GM18951 (cell line): Measurements from ENCODE around the gene CCNJL.

Source experiments
- POLR2A ChIP-seq: IDR thresholded peaks from 4 replicates; pipeline ENCODE4 v1.6.1; 2011; ENCODE audit warnings: mild to moderate bottlenecking; ENCODE audit not compliant: insufficient read length, insufficient read depth; ENCODE audit errors: extremely low read depth
- in situ Hi-C: fragments of 300-500 bp; cut with MboI; formaldehyde crosslinking; loops from one replicate; pipeline ENCODE4 v1.12.0; 2022; ENCODE audit warnings: low sequenced_read_pairs, mixed read lengths, inconsistent platforms; ENCODE audit not compliant: unreplicated experiment

The CCNJL gene

DNA sequence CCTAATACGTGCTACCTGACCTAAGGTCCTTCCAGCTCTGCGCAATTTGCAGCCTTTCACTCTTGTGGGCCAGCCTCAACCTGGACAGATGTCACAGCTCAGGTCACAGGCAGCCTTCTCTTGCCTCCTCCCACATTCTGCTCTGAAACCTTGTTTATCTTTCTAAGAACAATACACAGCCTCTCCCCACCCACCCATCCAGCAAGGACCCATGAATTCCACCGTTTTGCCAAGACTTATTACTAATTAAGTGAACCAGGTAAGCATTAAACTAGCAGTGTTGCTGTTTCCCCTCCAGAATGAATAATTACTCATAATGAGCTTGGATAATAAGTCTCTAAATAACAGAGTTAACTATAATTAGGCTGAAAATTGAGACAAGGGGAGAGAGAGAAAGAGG lies 72.0 kb downstream of the CCNJL start:
- in situ Hi-C loops: no loop called here

DNA sequence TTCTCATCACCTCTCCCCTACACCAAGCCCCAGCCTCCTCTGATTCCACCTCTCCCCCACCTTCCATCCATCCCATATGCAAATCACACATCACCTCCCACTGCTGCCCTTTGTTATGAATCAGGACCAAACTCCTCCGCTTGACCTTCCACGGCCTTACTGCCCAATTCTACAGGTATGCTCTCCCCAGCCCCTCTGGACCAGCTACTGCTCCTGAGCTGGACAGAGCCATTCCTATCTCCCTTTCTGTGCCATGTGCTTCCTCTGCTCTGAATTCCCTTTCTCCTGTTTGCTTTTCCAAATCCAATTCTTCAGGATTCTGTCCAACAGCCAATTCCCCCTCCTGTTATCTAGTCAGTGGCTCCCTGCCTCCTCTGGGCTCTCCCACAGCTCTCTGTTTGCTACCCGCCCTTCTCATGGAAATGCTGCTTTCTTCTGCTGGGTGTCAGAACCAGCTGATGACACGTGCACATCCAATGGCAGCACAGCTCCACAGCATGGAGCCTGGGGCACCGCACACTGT lies 74.7 kb downstream of the CCNJL start:
- in situ Hi-C loops: no loop called here
- no peak for TF ChIP-seq POLR2A

More for the DNA sequence above, 72.0 kb downstream of the CCNJL start:
- TF ChIP-seq POLR2A: no peak

DNA sequence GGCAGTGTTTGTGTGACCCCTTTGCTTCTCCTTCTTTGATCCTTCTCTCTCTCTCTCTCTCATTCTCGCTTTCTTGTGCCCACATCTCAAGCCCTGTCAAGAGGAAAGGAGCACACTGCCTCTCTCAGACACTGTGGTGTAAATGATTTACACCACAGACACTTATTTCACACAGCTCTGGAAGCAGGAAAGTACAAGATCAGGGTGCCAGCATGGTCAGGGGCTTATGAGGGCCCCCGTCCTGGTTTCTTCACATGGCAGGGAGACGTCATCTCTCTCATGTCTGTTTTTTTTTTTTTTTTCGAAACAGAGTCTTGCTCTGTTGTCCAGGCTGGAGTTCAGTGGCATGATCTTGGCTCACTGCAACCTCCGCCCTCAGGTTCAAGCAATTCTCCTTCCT lies 76.6 kb downstream of the CCNJL start:
- in situ Hi-C loops: no loop called here

DNA sequence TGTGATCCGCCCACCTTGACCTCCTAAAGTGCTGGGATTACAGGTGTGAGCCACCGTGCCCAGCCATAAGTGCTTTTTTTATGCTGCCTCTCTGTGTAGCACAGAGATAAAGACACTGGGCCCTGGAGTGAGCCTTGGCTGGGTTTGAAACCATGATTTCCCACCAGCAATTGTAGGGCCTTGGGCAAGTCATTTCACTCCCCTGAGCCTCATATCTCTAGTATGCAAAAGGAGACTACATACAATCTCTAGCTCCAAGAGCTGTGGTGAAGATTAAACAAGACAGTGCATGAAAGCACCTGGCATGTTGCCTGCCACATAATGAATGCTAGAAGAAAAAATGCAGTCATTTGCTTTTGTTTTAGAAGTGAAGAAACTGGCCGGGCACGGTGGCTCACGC lies 79.1 kb downstream of the CCNJL start:
- in situ Hi-C loops: no loop called here
- TF ChIP-seq POLR2A: no peak

More for the DNA sequence above, 76.6 kb downstream of the CCNJL start:
- no peak for TF ChIP-seq POLR2A

DNA sequence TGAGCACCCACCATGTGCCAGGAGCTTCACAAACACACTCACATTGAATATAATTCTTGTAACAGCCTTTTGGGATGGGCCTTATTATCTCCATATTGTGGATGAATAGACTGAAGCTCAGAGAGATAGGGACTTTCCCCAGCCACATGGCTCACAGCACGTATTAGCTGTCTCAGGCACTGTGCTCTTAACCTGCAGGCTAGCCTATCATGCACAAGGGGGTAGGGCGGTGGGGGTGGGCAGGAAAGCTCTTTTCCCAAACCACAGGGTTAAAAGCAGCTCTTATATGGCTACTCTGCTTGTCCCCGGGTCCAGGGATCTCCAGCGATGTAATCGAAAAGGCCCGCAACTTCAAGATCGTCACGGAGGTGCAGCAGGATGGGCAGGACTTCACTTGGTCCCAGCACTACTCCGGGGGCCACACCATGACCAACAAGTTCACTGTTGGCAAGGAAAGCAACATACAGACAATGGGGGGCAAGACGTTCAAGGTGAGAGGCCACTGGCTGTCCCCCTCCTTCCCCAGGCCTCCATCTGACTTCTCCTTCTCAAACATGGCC lies 80.5 kb downstream of the CCNJL start:
- TF ChIP-seq POLR2A: no peak
- in situ Hi-C loops: no loop called here

DNA sequence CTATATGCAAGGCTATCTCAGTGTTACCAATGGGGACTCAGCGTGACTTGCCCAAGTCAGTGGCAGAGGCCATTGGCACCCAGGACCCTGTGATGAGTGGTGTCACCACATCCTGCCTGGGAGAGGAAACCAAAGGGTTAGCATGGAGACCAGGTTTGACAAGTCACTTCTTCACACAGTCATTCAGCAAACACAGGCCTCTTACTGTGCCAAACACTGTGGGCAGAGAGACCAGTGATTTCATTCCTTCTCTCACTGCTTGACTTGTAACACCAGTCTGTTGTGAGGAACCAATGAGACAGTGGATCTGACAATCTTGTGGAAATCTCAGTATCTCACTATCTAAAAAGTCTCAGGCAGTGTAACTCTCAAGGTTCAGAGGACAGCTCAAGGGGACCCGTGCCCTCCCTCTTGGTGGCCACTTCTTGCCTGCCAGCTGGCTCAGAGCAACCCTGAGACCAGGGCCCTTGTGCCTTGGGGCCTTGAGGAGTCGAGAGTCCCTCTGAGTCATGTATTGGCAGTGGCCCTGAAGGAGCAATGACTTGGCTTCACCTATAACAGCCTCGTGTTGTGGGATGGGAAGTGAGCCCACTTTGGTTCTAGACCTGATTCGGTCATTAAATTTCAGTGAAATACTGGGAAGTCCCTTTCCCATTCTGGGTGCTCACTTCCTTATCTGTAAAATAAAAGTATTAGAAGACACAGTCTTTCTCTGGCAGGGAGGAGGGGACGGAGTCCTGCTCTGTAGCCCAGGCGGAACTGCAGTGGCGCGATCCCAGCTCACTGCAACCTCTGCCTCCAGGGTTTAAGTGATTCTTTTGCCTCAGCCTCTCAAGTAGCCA lies 81.5 kb downstream of the CCNJL start:
- in situ Hi-C loops: no loop called here
- no peak for TF ChIP-seq POLR2A

DNA sequence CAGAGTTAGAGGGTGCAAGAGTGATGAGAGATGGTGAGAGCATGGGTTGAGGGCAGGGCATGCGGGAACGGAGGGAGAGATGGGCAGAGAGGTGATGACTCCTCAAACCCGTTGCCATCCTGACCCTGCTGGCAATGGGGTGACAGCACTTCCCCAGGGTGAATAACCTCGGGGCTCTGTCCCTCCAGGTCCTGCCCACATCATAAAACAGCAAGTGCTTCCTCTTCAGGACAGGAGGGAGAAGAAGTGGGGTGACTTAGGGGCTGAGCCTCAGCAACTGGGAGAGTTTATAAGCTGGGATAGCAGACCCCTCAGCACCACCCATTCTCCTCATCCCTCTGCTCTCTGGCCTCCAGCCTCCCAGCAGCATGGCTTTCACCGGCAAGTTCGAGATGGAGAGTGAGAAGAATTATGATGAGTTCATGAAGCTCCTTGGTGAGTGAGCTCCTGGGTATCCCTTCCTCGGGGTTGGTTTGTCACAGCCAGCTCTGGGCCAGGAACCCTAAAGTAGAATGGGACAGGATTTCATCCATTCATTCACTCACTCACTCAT lies 83.1 kb downstream of the CCNJL start, which contains the start of gene FABP6:
Gene FABP6, plus strand, starts transcription at position 317 of the 553 bp plus-strand sequence. Its CDS starts 52 bp downstream, at position 369.
- no peak for TF ChIP-seq POLR2A
- in situ Hi-C loops: no loop called here

DNA sequence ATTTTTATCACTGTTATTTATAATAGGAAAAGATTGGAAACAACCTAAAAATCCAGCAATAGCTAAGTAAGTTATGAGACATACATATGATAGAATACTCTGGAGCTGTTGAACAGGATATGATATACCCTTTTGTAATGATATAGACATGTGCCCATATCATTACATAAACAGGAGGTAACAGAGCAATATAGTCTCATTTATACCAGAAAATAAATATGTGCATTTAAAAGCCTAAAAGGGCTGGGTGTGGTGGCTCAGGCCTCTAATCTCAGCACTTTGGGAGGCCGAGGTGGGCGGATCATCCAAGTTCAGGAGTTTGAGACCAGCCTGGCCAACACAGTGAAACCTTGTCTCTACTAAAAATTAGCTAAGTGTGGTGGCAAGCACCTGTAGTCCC lies 85.4 kb downstream of the CCNJL start:
- TF ChIP-seq POLR2A: no peak
- in situ Hi-C loops: no loop called here

DNA sequence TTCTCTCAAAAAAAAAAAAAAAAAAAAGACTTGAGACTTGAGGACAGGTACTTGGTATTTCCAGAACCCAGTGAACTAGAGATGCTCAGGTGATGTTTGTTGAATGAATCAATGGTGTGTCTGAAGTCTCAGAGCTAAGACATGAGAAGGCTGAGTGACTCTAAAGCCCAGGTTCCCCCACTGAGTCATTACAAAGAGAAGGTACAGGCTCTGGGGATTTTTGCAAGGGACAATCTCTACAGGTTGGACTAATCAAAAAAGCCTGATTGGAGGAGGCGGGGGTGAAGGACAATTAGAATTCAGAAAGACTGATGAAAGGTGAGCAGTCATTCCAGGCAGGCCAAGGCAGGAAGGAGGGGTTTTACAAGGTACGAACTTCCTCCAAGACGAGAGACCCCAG lies 91.3 kb downstream of the CCNJL start:
- in situ Hi-C loops: no loop called here
- TF ChIP-seq POLR2A: no peak

DNA sequence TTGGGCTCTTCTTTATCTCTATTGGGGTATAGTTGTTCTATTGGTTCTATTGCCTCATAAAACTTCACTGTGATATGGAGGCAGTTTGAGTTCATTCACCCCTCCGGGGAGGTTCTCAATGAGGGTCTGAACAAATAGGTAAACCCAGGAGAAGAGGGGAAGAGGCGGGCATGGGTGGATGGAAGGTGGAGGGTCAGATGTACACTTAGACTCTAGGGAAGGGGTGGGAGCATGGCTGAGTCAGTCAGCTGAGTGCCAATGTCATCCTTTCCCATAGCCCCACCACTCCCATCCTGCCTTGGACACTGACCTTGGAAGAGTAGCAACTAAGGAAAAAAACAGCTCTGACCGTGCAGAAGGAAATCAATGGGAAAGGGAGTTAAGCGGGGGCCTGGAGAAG lies 93.0 kb downstream of the CCNJL start:
- no peak for TF ChIP-seq POLR2A
- in situ Hi-C loops: no loop called here

DNA sequence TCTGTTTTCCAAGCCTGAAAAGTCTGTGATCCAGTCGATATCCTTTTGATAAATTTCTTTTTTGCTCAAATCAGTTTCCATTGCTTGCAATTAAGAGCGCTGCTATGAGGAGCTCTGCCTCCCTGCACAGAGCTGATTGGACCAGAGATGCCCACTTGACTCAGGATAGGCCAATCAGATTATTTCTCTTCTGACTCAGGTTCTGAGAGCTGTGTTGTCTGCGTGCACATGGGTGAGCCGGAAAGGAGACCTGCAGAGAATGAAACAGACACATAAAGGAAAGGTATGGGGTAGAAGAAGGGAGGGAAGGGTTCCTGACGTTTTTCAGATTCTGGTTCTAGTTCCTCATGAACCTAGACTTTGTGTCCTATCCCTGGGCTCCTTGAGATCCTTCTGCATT lies 98.8 kb downstream of the CCNJL start:
- in situ Hi-C loops: no loop called here
- TF ChIP-seq POLR2A: no peak

DNA sequence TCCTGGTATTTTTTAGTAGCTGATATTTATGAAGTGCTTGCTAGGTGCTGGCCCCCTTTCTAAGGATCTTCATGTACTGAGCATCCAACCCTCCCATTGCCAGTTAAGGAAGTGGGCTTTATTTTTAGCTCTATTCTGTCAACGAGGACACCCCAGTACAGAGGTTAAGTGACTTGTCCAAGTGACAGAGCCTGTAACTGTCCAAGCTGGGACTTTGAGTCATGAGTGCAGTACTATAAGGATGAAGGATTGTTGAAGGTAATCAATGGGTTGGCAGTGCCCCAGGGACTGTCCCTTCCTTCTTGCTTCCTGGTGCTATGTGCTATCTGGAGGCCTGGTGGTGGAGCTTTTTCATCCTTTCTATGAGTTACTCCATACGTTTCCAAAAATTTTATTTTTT lies 101.0 kb downstream of the CCNJL start:
- in situ Hi-C loops: no loop called here
- TF ChIP-seq POLR2A: no peak

DNA sequence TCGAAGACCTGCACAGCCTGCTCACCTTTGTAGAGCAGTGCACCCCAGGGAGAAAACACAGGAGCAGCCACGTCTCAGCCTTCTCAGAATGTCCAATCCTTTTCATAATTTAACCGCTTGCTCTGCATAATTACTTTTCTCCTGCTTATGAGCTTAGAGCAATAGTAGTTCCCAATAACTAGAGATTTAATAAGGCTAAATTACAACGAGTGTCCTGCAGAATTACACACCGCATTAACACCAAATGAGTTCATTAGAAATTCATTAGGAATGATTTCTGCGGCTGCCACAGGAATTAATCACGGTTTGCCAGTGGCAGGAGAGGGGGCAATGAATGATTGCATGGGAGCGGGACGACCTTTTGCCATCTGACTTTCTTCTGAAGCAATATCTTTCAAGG lies 101.8 kb downstream of the CCNJL start:
- in situ Hi-C loops: no loop called here
- no peak for TF ChIP-seq POLR2A
